Suprapubic skin (tissue), 4 donors: ENCODE measurements around the gene PTBP1. TPM values are rescaled to one million over a fixed set of nuclear protein-coding genes. Genes with fewer than 3 reads are reported as not detected.

ENCODE experiments used
- DNase-seq, 2 donors: peaks; one replicate each; pipeline ENCODE4 v3.0.0-alpha.2; 2019; ENCODE audit warnings: low spot score in 2 of 2
- H3K27ac ChIP-seq: fragments of 200-600 bp; sonication (generic); one replicate; pipeline ENCODE4 v1.5.1; 2019
- H3K27me3 ChIP-seq: fragments of 200-600 bp; sonication (generic); one replicate; pipeline ENCODE4 v1.5.1; 2019
- H3K36me3 ChIP-seq: fragments of 200-600 bp; sonication (generic); one replicate; pipeline ENCODE4 v1.5.1; 2019
- H3K4me1 ChIP-seq: fragments of 200-600 bp; sonication (generic); one replicate; pipeline ENCODE4 v1.5.1; 2019
- H3K4me3 ChIP-seq: fragments of 200-600 bp; sonication (generic); one replicate; pipeline ENCODE4 v1.5.1; 2019; ENCODE audit warnings: mild to moderate bottlenecking
- H3K9me3 ChIP-seq: fragments of 200-600 bp; sonication (generic); one replicate; pipeline ENCODE4 v1.5.1; 2019
- CTCF ChIP-seq, 2 donors: fragments of 200-600 bp in 1 of 2; fragments of 450-650 bp in 1 of 2; sonication (generic) in 1 of 2; IDR thresholded peaks; one replicate each; pipeline ENCODE4 v1.5.1; 2016 to 2019; ENCODE audit warnings: antibody characterized with exemption in 2 of 2, mild to moderate bottlenecking in 1 of 2, moderate library complexity in 1 of 2
- EP300 ChIP-seq: sonication (generic); formaldehyde crosslinking; IDR thresholded peaks from one replicate; pipeline ENCODE4 v1.6.1; 2017; ENCODE audit warnings: antibody characterized with exemption
- POLR2A ChIP-seq, 2 donors: fragments of 450-650 bp; IDR thresholded peaks; one replicate each; pipeline ENCODE4 v1.6.1; 2017; ENCODE audit warnings: antibody characterized with exemption in 2 of 2, mild to moderate bottlenecking in 2 of 2, moderate library complexity in 2 of 2
- POLR2AphosphoS5 ChIP-seq, 3 donors: sonication (generic); formaldehyde crosslinking; IDR thresholded peaks; one replicate each; pipeline ENCODE4 v1.6.1; 2017; ENCODE audit warnings: antibody characterized with exemption in 3 of 3
- WGBS: methylation state at CpG from one replicate; pipeline ENCODE4 v1.1.5; 2018; 5-methylcytosine and 5-hydroxymethylcytosine counted together
- total RNA-seq, 4 donors: library from RNA; depleted of rRNA; stranded (reverse); fragments of >200 nt; gene quantifications; one replicate each; pipeline ENCODE4 v1.1.0, GENCODE V29; 2016

PTBP1 gene
- total RNA-seq, 4 donors from 2014 or later, result 152 to 227 (median 174) TPM

- no peak for DNase-seq
- peaks cover 29% of the 10 kb centered on the region for H3K27me3 ChIP-seq
- TF ChIP-seq POLR2A (IDR thresholded peaks at IDR 0.05) (no peak), POLR2AphosphoS5 (IDR thresholded peaks at IDR 0.05) (no peak), EP300 (no peak), CTCF (IDR thresholded peaks at IDR 0.05) (no peak)
- H3K36me3 ChIP-seq, result no peaks in the 10 kb centered on the region
- peak overlapping the region; percentile 47 for H3K4me3 ChIP-seq
- 5% methylated on average over 18 of the region's 64 CpGs for WGBS
- H3K4me1 ChIP-seq, result peaks cover 15% of the 10 kb centered on the region
- no peak overlapping the region for H3K27ac ChIP-seq
- no peaks in the 10 kb centered on the region for H3K9me3 ChIP-seq
These were observed 24.1 kb downstream of the PTBP1 start for GRCh38 chr19:821231-821824.

GRCh38 chr19:821825-822503, 24.7 kb downstream of the PTBP1 start, which contains the start of gene PLPPR3:
Gene PLPPR3, minus strand, starts transcription at chr19:821955. Its CDS starts 396 bp downstream, at chr19:821559.
- Histone ChIP-seq H3K9me3 (no peaks in the 10 kb centered on the region), H3K4me3 (peak within 1 kb of the TSS; percentile 47), H3K36me3 (no peaks in the 10 kb centered on the region), H3K27me3 (peaks cover 29% of the 10 kb centered on the region), H3K27ac (no peak within 1 kb of the TSS), H3K4me1 (peaks cover 15% of the 10 kb centered on the region)
- TF ChIP-seq POLR2A (IDR thresholded peaks at IDR 0.05), result no peak
- no peak for TF ChIP-seq CTCF (IDR thresholded peaks at IDR 0.05)
- no peak for TF ChIP-seq POLR2AphosphoS5 (IDR thresholded peaks at IDR 0.05)
- TF ChIP-seq EP300, result no peak
- WGBS, result 0% methylated on average over 1 of the region's 86 CpGs
- no peak for DNase-seq

GRCh38 chr19:823565-824121, 26.4 kb downstream of the PTBP1 start:
- H3K36me3 ChIP-seq, result no peaks in the 10 kb centered on the region
- no peaks in the 10 kb centered on the region for H3K9me3 ChIP-seq
- peaks cover 24% of the 10 kb centered on the region for H3K4me1 ChIP-seq
- TF ChIP-seq EP300 (no peak), CTCF (IDR thresholded peaks at IDR 0.05) (no peak)
- H3K4me3 ChIP-seq, result no peak overlapping the region
- peaks cover 34% of the 10 kb centered on the region for H3K27me3 ChIP-seq
- H3K27ac ChIP-seq, result no peak overlapping the region
- DNase-seq, result no peak
- 76% methylated on average over 11 of the region's 12 CpGs for WGBS

GRCh38 chr19:824885-825284, 27.6 kb downstream of the PTBP1 start:
- Histone ChIP-seq H3K27ac (no peak overlapping the region), H3K36me3 (no peaks in the 10 kb centered on the region), H3K4me3 (no peak overlapping the region), H3K4me1 (peaks cover 24% of the 10 kb centered on the region), H3K9me3 (no peaks in the 10 kb centered on the region), H3K27me3 (peaks cover 41% of the 10 kb centered on the region)
- TF ChIP-seq POLR2AphosphoS5 (IDR thresholded peaks at IDR 0.05), result no peak
- no peak for TF ChIP-seq EP300
- TF ChIP-seq CTCF (IDR thresholded peaks at IDR 0.05), result no peak
- TF ChIP-seq POLR2A (IDR thresholded peaks at IDR 0.05), result no peak
- WGBS, result 86% methylated on average over 7 of the region's 15 CpGs
- no peak for DNase-seq

- TF ChIP-seq CTCF (IDR thresholded peaks at IDR 0.05) (no peak), POLR2AphosphoS5 (IDR thresholded peaks at IDR 0.05) (no peak), EP300 (no peak), POLR2A (IDR thresholded peaks at IDR 0.05) (no peak)
- peaks cover 24% of the 10 kb centered on the region for H3K4me1 ChIP-seq
- peaks cover 46% of the 10 kb centered on the region for H3K27me3 ChIP-seq
- no peak overlapping the region for H3K27ac ChIP-seq
- no peaks in the 10 kb centered on the region for H3K9me3 ChIP-seq
- H3K4me3 ChIP-seq, result no peak overlapping the region
- no peak for DNase-seq
- no peaks in the 10 kb centered on the region for H3K36me3 ChIP-seq
- 80% methylated on average over 19 of the region's 19 CpGs for WGBS
These were observed 28.8 kb downstream of the PTBP1 start for GRCh38 chr19:825897-826644.
